Measurements from ENCODE around the gene BRSK2.

DNA sequence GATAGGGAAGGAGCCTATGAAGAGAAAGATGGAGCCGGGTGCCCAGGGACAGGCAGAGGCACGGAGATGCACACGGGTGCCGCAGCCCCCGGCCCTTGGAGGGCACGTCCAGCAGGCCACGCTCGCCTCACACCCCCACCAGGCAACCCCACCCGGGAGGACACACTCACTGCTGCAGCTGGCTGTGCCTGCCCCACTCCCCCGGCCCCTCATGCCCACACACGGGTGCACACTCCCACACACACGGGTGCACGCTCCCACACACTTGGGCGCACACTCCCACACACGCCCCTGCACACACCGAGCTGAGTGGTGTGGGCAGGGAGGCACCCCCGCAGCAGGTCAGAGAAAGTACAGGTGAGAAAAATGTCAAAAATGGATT, 95.8 kb downstream of the BRSK2 start:
- TF ChIP-seq CTCF (IDR thresholded peaks at IDR 0.05; ENCODE audit: low read length) = no peak
- no peak for TF ChIP-seq EZH2 (optimal IDR thresholded peaks at IDR 0.05; ENCODE audit: low read depth, low read length)
